RWPE1 (cell line): ENCODE measurements around the gene ZBTB7A.

Experiments
- CTCF ChIA-PET: fragments of 350-600 bp; sonication (Branson Sonifier 250); formaldehyde crosslinking; extraction: SDS; loops from one replicate; lab custom pipeline; 2021; lab: Yijun Ruan, JAX
- POLR2A ChIA-PET: fragments of 400-600 bp; formaldehyde crosslinking; extraction: SDS; loops from one replicate; lab custom pipeline; 2020; ENCODE audit warnings: antibody characterized with exemption; ENCODE audit not compliant: low non-redundant PET; lab: Yijun Ruan, JAX
- DNase-seq: peaks from one replicate; pipeline ENCODE4 v3.0.0; 2012; ENCODE audit warnings: low spot score
- H3K27ac ChIP-seq: fragments of 450-650 bp; 2 replicates; pipeline ENCODE4 v1.5.1; 2017
- TF ChIP-seq, protein P1 (sequence below): fragments of 450-650 bp; conservative IDR thresholded peaks from 2 replicates; pipeline ENCODE4 v1.5.1; 2017; ENCODE audit warnings: low read depth, mild to moderate bottlenecking

The ZBTB7A gene

GRCh38 chr19:4030552-4030951 lies 36.1 kb downstream of the ZBTB7A start:
- DNase-seq = no peak
- ChIA-PET CTCF (no interaction called here), POLR2A (no interaction called here)
- TF ChIP-seq, protein P1, sequence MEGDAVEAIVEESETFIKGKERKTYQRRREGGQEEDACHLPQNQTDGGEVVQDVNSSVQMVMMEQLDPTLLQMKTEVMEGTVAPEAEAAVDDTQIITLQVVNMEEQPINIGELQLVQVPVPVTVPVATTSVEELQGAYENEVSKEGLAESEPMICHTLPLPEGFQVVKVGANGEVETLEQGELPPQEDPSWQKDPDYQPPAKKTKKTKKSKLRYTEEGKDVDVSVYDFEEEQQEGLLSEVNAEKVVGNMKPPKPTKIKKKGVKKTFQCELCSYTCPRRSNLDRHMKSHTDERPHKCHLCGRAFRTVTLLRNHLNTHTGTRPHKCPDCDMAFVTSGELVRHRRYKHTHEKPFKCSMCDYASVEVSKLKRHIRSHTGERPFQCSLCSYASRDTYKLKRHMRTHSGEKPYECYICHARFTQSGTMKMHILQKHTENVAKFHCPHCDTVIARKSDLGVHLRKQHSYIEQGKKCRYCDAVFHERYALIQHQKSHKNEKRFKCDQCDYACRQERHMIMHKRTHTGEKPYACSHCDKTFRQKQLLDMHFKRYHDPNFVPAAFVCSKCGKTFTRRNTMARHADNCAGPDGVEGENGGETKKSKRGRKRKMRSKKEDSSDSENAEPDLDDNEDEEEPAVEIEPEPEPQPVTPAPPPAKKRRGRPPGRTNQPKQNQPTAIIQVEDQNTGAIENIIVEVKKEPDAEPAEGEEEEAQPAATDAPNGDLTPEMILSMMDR = no peak
- no peak overlapping the region for H3K27ac ChIP-seq

DNA sequence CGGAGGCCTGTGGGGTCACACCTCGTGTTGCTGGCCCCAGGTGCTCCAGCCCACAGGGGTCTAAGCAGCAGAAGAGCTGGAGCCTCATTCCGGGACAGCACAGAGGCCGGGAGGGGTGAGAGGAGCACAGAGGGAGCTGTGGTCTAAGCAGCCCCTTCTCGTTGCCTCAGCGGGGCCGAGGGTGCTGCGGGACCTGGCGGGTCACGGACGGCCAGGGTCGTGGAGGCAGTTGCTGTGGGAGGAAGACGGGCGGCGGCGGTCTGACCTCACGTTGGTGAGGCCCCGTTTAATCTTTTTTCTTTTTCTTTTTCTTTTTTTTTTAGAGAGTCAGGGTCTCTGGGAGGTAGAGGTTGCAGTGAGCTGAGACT lies 37.5 kb downstream of the ZBTB7A start:
- DNase-seq = no peak
- no peak overlapping the region for H3K27ac ChIP-seq
- TF ChIP-seq, protein P1 = no peak
- POLR2A ChIA-PET = no interaction called here
- CTCF ChIA-PET = no interaction called here

GRCh38 chr19:4028334-4029246 lies 38.1 kb downstream of the ZBTB7A start:
- CTCF ChIA-PET = no interaction called here
- TF ChIP-seq, protein P1 = no peak

GRCh38 chr19:4027146-4027545 lies 39.6 kb downstream of the ZBTB7A start:
- TF ChIP-seq, protein P1 = no peak
- ChIA-PET POLR2A (no interaction called here), CTCF (no interaction called here)
- 0 out of 2 replicates have a peak overlapping the region, but pooled peaks have one; percentile 7 for H3K27ac ChIP-seq
- no peak for DNase-seq

More at GRCh38 chr19:4028334-4029246, 38.1 kb downstream of the ZBTB7A start:
- no peak overlapping the region for H3K27ac ChIP-seq
- POLR2A ChIA-PET = no interaction called here
- DNase-seq = no peak

GRCh38 chr19:4025317-4025716 lies 41.4 kb downstream of the ZBTB7A start:
- H3K27ac ChIP-seq = no peak overlapping the region
- TF ChIP-seq, protein P1 = no peak
- ChIA-PET CTCF (interaction anchor here (0.6 kb wide), 1 partner anchor 139 kb away, joined by 3 read pairs; no protein-coding TSS in a partner anchor), POLR2A (no interaction called here)
- no peak for DNase-seq

GRCh38 chr19:4023600-4024398 lies 42.9 kb downstream of the ZBTB7A start:
- no peak overlapping the region for H3K27ac ChIP-seq
- DNase-seq = no peak
- CTCF ChIA-PET = no interaction called here
- POLR2A ChIA-PET = no interaction called here
- TF ChIP-seq, protein P1 = no peak
